ENCODE measurements around the gene SLC27A3. TPM values are rescaled to one million over a fixed set of nuclear protein-coding genes. Genes with fewer than 3 reads are reported as not detected.
A peak's percentile ranks its signal among the peaks of the same experiment; 100 is the strongest.

The SLC27A3 gene
- total RNA-seq, result 99.6 TPM
- long read RNA-seq, transcript SLC27A3-201 (10 exons, 3,351 nt), result major isoform, 157 of 220 reads
- long read RNA-seq, partial matches to known transcripts, result 16 of 220 reads
- long read RNA-seq, other reads (novel, unspliced or antisense), result 46 of 220 reads

- H3K36me3 ChIP-seq, result peaks cover 42% of the 10 kb centered on the region
- H3K4me3 ChIP-seq, result peak within 1 kb of the TSS; percentile 88
- ATAC-seq, result peak; percentile 83 to 87
- peaks cover 83% of the 10 kb centered on the region for H3K4me1 ChIP-seq
- intact Hi-C loops (cut with DNase I), result no loop called here
- DNase-seq, result no peak
- H3K27me3 ChIP-seq (ENCODE audit: low read depth), result no peaks in the 10 kb centered on the region
- H3K27ac ChIP-seq, result peak within 1 kb of the TSS; percentile 89
- no peak for TF ChIP-seq CTCF (IDR thresholded peaks at IDR 0.05)
- H3K9me3 ChIP-seq, result no peaks in the 10 kb centered on the region
Measured at GRCh38 chr1:153774780-153775457, at the start of gene SLC27A3. Gene SLC27A3, plus strand, starts transcription at chr1:153775407. Its CDS starts 91 bp downstream, at chr1:153775498.

GRCh38 chr1:153727463-153728304 is 47.5 kb upstream of the SLC27A3 start, which contains the start of gene INTS3:
Gene INTS3, plus strand, starts transcription at chr1:153728050. Its CDS starts 585 bp downstream, at chr1:153728635.
- Histone ChIP-seq H3K36me3 (no peaks in the 10 kb centered on the region), H3K27ac (peak within 1 kb of the TSS; percentile 97), H3K4me3 (peak within 1 kb of the TSS; percentile 82), H3K9me3 (no peaks in the 10 kb centered on the region), H3K4me1 (peaks cover 24% of the 10 kb centered on the region), H3K27me3 (ENCODE audit: low read depth) (no peaks in the 10 kb centered on the region)
- intact Hi-C loops (cut with DNase I), result no loop called here
- DNase-seq (peak; percentile 100), ATAC-seq (peak; percentile 99 to 100)
- peak; percentile 20 for TF ChIP-seq CTCF (IDR thresholded peaks at IDR 0.05)

- intact Hi-C loops (cut with DNase I), result no loop called here
- H3K27ac ChIP-seq, result peak overlapping the region; percentile 97
- no peak for TF ChIP-seq CTCF (IDR thresholded peaks at IDR 0.05)
- no peaks in the 10 kb centered on the region for H3K36me3 ChIP-seq
- H3K4me1 ChIP-seq, result peaks cover 27% of the 10 kb centered on the region
- peak; percentile 20 to 34 for ATAC-seq
- H3K27me3 ChIP-seq (ENCODE audit: low read depth), result no peaks in the 10 kb centered on the region
- peak; percentile 54 for DNase-seq
- peak overlapping the region; percentile 82 for H3K4me3 ChIP-seq
- no peaks in the 10 kb centered on the region for H3K9me3 ChIP-seq
Measured at GRCh38 chr1:153728305-153729066, 46.7 kb upstream of the SLC27A3 start.

- Histone ChIP-seq H3K27me3 (ENCODE audit: low read depth) (no peaks in the 10 kb centered on the region), H3K27ac (peak overlapping the region; percentile 97), H3K4me1 (peaks cover 45% of the 10 kb centered on the region), H3K36me3 (no peaks in the 10 kb centered on the region), H3K9me3 (no peaks in the 10 kb centered on the region), H3K4me3 (no peak overlapping the region)
- no peak for TF ChIP-seq CTCF (IDR thresholded peaks at IDR 0.05)
- no peak for ATAC-seq
- intact Hi-C loops (cut with DNase I), result no loop called here
- DNase-seq, result no peak
Measured at GRCh38 chr1:153730468-153730988, 44.7 kb upstream of the SLC27A3 start.

GRCh38 chr1:153733970-153734369 is 41.2 kb upstream of the SLC27A3 start:
- no peak for DNase-seq
- ATAC-seq, result peak; percentile 69 to 86

More at GRCh38 chr1:153733970-153734369, 41.2 kb upstream of the SLC27A3 start:
- Histone ChIP-seq H3K4me1 (peaks cover 40% of the 10 kb centered on the region), H3K9me3 (no peaks in the 10 kb centered on the region), H3K36me3 (peaks cover 2% of the 10 kb centered on the region), H3K27me3 (ENCODE audit: low read depth) (no peaks in the 10 kb centered on the region), H3K4me3 (no peak overlapping the region), H3K27ac (peak overlapping the region; percentile 67)
- intact Hi-C loops (cut with DNase I), result no loop called here
- TF ChIP-seq CTCF (IDR thresholded peaks at IDR 0.05), result no peak
